Esophagus squamous epithelium (tissue), 5 donors: ENCODE results near the gene PEA15. TPM values are rescaled to one million over a fixed set of nuclear protein-coding genes. Genes with fewer than 3 reads are reported as not detected.

Experiments used
- DNase-seq: peaks from one replicate; lab custom pipeline; 2025; lab: John Stamatoyannopoulos, UW
- H3K27ac ChIP-seq, 4 donors: fragments of 200-600 bp; sonication (generic); one replicate each; pipeline ENCODE4 v1.5.1; 2016 to 2019; ENCODE audit warnings: mild to moderate bottlenecking in 1 of 4
- H3K27me3 ChIP-seq, 4 donors: fragments of 200-600 bp; sonication (generic); 1 replicate in 3 of 4; 2 replicates in 1 of 4; pipeline versions ENCODE4 v1.5.1 to v1.6.0; 2017 to 2021; ENCODE audit warnings: antibody characterized with exemption in 1 of 4
- H3K36me3 ChIP-seq, 3 donors: fragments of 200-600 bp; sonication (generic); one replicate each; pipeline ENCODE4 v1.5.1; 2016 to 2019
- H3K4me1 ChIP-seq, 3 donors: fragments of 200-600 bp; sonication (generic); one replicate each; pipeline ENCODE4 v1.5.1; 2017 to 2019
- H3K4me3 ChIP-seq, 4 donors: fragments of 200-600 bp; sonication (generic); 1 replicate in 3 of 4; 2 replicates in 1 of 4; pipeline ENCODE4 v1.5.1; 2016 to 2019; ENCODE audit warnings: mild to moderate bottlenecking in 2 of 4, moderate library complexity in 1 of 4
- H3K9me3 ChIP-seq, 3 donors: fragments of 200-600 bp; sonication (generic); one replicate each; pipeline ENCODE4 v1.5.1; 2016 to 2019
- POLR2A ChIP-seq, 4 donors: fragments of 450-650 bp; IDR thresholded peaks; one replicate each; pipeline ENCODE4 v1.6.1; 2017; ENCODE audit warnings: antibody characterized with exemption in 4 of 4, mild to moderate bottlenecking in 4 of 4, moderate library complexity in 3 of 4
- WGBS, 2 donors: methylation state at CpG; one replicate each; pipeline ENCODE4 v1.1.5; 2018; 5-methylcytosine and 5-hydroxymethylcytosine counted together
- intact Hi-C: fragments of 100-400 bp; cut with DNase I; formaldehyde crosslinking; loops from one replicate; pipeline ENCODE4 v1.15.0; 2022
- total RNA-seq, 4 donors: library from RNA; depleted of rRNA; stranded (reverse); fragments of >200 nt; gene quantifications; one replicate each; pipeline ENCODE4 v1.1.0, GENCODE V29; 2016
- TF ChIP-seq, protein P1 (sequence below), 6 experiments: fragments of 450-650 bp in 4 of 6; fragments of 200-600 bp in 2 of 6; sonication (generic) in 2 of 6; IDR thresholded peaks; one replicate each; pipeline ENCODE4 v1.5.1; 2016 to 2019; ENCODE audit warnings: antibody characterized with exemption in 6 of 6, mild to moderate bottlenecking in 4 of 6, moderate library complexity in 4 of 6
- donor health status: DM: yes; HTN: yes; CAD: no.

PEA15 gene
- total RNA-seq, 4 donors from 2014 or later: 39.1 to 86.0 (median 69.8) TPM

DNA sequence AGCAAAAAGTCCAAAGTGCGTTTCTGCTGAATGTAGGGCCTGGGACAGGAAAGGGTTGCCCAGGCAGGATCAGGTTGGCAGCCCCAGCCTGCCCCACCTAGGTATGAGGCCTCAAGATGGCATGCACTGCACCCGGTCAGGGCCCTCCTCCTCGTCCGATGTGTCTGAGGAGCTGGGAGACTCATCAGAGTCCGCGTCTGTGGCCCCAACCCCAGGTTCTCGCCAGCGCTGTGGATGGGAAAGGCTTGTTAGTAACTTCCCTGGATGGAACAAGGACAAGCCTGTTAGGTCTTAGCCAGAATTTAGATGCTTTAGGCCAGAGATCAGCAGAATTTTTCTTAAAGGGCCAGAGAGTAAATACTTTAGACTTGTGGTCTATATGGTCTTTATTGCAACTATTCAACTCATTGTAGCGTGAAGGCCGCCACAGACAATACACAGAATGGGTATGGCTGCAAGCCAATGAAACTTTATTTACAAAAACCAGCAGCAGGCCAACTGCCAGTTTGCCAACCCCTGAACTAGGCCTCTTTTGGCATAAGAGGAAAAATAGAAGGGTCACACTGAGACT is 12.4 kb downstream of the PEA15 start:
- 36 to 75% methylated on average over 3 to 6 of the region's 10 CpGs for WGBS, 2 donors
- peaks cover 18 to 73% (median 25%) of the 10 kb centered on the region in 3 donors for H3K4me1 ChIP-seq
- H3K36me3 ChIP-seq: peaks cover 28 to 100% (median 39%) of the 10 kb centered on the region in 3 donors
- TF ChIP-seq POLR2A (IDR thresholded peaks at IDR 0.05): no peak
- TF ChIP-seq, protein P1, sequence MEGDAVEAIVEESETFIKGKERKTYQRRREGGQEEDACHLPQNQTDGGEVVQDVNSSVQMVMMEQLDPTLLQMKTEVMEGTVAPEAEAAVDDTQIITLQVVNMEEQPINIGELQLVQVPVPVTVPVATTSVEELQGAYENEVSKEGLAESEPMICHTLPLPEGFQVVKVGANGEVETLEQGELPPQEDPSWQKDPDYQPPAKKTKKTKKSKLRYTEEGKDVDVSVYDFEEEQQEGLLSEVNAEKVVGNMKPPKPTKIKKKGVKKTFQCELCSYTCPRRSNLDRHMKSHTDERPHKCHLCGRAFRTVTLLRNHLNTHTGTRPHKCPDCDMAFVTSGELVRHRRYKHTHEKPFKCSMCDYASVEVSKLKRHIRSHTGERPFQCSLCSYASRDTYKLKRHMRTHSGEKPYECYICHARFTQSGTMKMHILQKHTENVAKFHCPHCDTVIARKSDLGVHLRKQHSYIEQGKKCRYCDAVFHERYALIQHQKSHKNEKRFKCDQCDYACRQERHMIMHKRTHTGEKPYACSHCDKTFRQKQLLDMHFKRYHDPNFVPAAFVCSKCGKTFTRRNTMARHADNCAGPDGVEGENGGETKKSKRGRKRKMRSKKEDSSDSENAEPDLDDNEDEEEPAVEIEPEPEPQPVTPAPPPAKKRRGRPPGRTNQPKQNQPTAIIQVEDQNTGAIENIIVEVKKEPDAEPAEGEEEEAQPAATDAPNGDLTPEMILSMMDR (IDR thresholded peaks at IDR 0.05): no peak
- DNase-seq: no peak
- no peaks in the 10 kb centered on the region for H3K9me3 ChIP-seq
- H3K27me3 ChIP-seq: no peaks in the 10 kb centered on the region
- H3K4me3 ChIP-seq: no peak overlapping the region
- peak overlapping the region; percentile 64 to 83 (median 80) for H3K27ac ChIP-seq
- intact Hi-C loops: no loop called here

DNA sequence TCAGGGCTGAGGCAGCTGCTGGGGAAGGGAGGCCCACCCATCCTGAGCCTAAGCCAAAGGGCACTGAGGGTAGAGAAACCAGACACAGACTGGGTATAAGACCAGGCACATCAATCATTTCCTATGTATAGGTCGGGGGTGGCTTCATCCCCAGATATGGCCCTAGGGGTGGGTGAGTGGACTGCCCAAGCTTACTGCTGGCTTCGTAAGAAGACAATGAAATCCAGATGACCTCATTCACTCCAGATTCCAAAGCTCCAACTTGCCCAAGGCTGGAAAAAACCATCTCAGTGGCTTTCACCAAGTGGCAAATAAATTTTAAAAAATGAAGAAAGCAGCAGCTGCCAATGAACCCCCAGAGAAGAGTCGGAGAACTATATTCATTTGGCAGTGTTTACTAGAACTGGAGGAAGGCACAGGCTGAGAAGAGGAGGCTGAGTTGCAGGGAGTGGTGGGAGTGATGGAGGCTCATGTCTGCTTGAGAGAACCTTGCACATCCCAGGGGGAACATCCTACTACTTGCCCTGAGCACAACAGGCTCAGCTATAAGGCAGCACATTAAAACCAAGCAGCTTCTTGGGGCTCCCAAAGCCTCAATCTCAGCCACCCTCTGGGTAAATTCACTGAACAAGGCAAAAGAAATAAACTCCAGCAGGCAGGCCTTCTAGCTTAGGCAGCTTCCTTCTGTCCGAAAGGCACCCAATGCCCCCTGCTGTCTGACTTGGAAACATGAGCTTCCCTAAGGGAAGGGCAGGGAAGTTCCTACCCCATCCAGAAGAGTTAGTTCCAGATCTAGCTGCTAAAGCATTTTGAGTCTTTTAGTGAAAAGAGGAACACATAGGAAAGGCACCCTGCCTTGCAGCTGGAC is 14.1 kb downstream of the PEA15 start:
- intact Hi-C loops: no loop called here
- 18 to 26% methylated on average over 4 of the region's 4 CpGs for WGBS, 2 donors
- Histone ChIP-seq H3K4me3 (no peak overlapping the region), H3K9me3 (no peaks in the 10 kb centered on the region), H3K36me3 (peaks cover 18 to 100% (median 38%) of the 10 kb centered on the region in 3 donors), H3K27me3 (no peaks in the 10 kb centered on the region), H3K27ac (peak overlapping the region; percentile 30 to 83 (median 80)), H3K4me1 (peaks cover 13 to 58% (median 25%) of the 10 kb centered on the region in 3 donors)
- DNase-seq: no peak
- TF ChIP-seq POLR2A (IDR thresholded peaks at IDR 0.05): no peak
- TF ChIP-seq, protein P1 (IDR thresholded peaks at IDR 0.05): peak in 5 of 6 experiments; percentile 37 to 55 (median 44)

DNA sequence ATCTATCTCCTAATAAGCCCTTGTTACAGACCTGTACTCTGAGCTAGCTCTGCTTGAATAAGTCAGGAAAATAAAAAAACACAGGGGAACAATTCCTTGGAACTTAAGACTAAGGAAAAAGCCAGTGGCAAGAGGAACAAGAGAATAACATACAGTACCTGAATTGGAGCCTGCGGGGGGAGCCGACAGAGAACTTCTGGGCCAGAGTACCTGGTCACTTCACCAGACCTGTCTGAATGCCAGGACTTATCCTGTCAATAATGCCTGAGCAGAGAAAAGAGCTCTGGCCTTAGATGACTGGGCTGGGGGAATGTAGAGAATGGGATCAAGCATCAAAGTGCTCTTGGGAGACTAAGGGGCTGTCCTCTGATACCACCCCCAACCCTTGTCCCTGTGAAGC is 15.1 kb downstream of the PEA15 start:
- H3K27ac ChIP-seq: peak overlapping the region in 1 of 4 donors; percentile 83

DNA sequence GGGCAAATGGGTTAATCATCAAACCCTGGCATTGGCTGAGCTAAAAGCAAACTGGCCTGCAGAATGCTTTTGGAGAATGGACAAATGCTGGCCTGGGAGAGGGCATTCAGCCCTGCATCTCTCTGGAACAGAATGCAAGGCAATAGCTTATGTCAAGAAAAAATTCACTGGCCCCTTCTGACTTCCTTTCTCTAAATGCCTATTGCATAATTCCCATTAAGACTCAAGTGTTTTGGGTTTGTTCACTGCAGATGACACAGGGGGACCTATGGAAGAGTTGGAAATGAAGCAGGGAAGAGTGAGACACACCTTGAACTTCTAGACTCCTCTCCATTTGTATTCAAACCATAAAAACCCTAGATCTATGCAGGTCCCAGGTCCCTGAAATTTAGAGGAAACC is 15.9 kb downstream of the PEA15 start:
- H3K9me3 ChIP-seq: no peaks in the 10 kb centered on the region
- intact Hi-C loops: no loop called here
- no peak overlapping the region for H3K4me3 ChIP-seq
- H3K4me1 ChIP-seq: peaks cover 8 to 47% (median 25%) of the 10 kb centered on the region in 3 donors
- no peak overlapping the region for H3K27ac ChIP-seq
- no peaks in the 10 kb centered on the region for H3K27me3 ChIP-seq
- TF ChIP-seq POLR2A (IDR thresholded peaks at IDR 0.05): no peak
- TF ChIP-seq, protein P1 (IDR thresholded peaks at IDR 0.05): no peak
- H3K36me3 ChIP-seq: peaks cover 5 to 100% (median 42%) of the 10 kb centered on the region in 3 donors
- DNase-seq: no peak

More for the DNA sequence above, 15.1 kb downstream of the PEA15 start:
- intact Hi-C loops: no loop called here
- no peak overlapping the region for H3K4me3 ChIP-seq
- no peaks in the 10 kb centered on the region for H3K27me3 ChIP-seq
- TF ChIP-seq, protein P1 (IDR thresholded peaks at IDR 0.05): no peak
- no peak for TF ChIP-seq POLR2A (IDR thresholded peaks at IDR 0.05)
- WGBS, 2 donors: 78% methylated on average over 2 of the region's 2 CpGs; no CpG with 5 or more reads in 1 of the 2 donors
- peaks cover 12 to 100% (median 45%) of the 10 kb centered on the region in 3 donors for H3K36me3 ChIP-seq
- DNase-seq: no peak
- H3K4me1 ChIP-seq: peaks cover 8 to 55% (median 25%) of the 10 kb centered on the region in 3 donors
- no peaks in the 10 kb centered on the region for H3K9me3 ChIP-seq

DNA sequence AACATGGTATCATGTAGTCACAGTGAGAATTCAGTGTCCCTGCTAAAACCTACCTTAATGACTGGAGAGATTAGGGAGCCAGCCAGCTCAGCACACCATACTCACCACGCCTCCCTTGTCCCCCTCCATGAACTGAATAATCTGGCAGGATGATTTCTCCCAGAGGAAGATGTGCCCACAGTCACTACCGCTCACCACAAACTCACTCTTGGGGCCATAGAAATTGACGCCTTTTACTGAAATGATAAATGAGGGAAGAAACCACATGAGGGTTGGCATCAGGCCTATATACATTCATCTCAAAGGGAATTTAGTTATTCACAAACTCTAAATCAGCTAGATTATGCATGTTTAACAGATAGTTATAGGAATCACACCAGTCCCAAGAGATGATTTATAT is 17.4 kb downstream of the PEA15 start:
- peaks cover 3 to 36% (median 19%) of the 10 kb centered on the region in 3 donors for H3K4me1 ChIP-seq
- no peak overlapping the region for H3K4me3 ChIP-seq
- peaks cover 5 to 100% (median 42%) of the 10 kb centered on the region in 3 donors for H3K36me3 ChIP-seq
- no peak overlapping the region for H3K27ac ChIP-seq
- H3K27me3 ChIP-seq: no peaks in the 10 kb centered on the region
- no peak for DNase-seq
- TF ChIP-seq, protein P1 (IDR thresholded peaks at IDR 0.05): no peak
- no peak for TF ChIP-seq POLR2A (IDR thresholded peaks at IDR 0.05)
- WGBS, 2 donors: 61 to 78% methylated on average over 3 of the region's 3 CpGs
- intact Hi-C loops: no loop called here
- H3K9me3 ChIP-seq: no peaks in the 10 kb centered on the region
